ENCODE results near the gene PIMREG. TPM values are rescaled to one million over a fixed set of nuclear protein-coding genes. Genes with fewer than 3 reads are reported as not detected.

PIMREG gene
- total RNA-seq, 3 donors from 2014 or later (not counting 1 experiment from before 2014, with no cell fraction given), result 0.73 to 1.4 (median 0.78) TPM

DNA sequence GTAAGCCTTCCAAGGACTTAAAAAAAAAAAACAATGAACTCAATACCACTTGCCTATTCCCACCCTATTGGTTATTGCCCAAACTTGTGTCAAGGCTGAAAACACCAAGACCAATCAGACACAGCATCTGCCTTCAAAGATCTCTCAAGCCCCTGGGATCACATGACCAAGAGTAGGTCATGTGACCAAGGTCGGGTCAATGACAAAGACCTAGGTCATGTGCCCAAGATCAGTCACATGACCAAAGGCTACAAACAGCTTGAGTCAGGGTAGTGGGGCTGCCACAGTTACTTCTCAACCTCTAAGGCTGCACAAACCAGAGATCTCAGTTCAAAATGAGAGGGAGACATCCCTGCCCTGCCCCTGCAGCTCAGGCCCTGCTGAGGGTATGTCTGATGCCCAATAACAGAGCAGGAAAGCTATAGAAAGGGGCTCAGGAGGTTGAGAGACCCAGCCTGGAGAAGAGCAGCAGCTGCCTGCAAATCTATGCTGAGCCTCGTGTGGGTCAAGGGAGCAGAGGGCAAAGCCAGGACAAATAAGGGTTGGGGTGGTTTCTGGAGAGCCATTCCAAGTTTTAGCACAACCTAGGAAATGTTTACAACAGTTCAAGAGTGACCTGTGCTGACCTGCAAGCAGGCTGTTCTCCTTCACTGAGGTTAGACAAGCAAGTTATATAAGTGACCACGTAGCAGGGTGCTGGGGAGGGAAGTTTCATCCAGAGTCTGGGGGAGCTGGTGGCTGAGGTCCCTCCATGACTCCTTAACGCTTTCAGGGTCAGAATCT is 48.8 kb downstream of the PIMREG start:
- peaks cover 24 to 28% of the 10 kb centered on the region in 2 donors for H3K27me3 Mint-ChIP-seq (ENCODE audit: low read depth in 2 of 2)
- Histone ChIP-seq H3K4me3 (ENCODE audit: low read length) (no peak overlapping the region), H3K27ac (ENCODE audit: low read length) (no peak overlapping the region), H3K9me3 (ENCODE audit: control insufficient read depth, insufficient read depth, low read length) (no peaks in the 10 kb centered on the region), H3K27me3 (ENCODE audit: control insufficient read depth, insufficient read depth, low read length) (peaks cover 5% of the 10 kb centered on the region), H3K36me3 (ENCODE audit: control insufficient read depth, insufficient read depth, low read length) (no peaks in the 10 kb centered on the region), H3K4me1 (ENCODE audit: control insufficient read depth, insufficient read depth, low read length) (peaks cover 8% of the 10 kb centered on the region)
- no peaks in the 10 kb centered on the region for H3K36me3 Mint-ChIP-seq
- DNase-seq (no peak), ATAC-seq (no peak)
- H3K9me3 Mint-ChIP-seq, result no peaks in the 10 kb centered on the region
- no peak overlapping the region for H3K27ac Mint-ChIP-seq
- H3K4me3 Mint-ChIP-seq, result no peak overlapping the region
- TF ChIP-seq, protein P1, sequence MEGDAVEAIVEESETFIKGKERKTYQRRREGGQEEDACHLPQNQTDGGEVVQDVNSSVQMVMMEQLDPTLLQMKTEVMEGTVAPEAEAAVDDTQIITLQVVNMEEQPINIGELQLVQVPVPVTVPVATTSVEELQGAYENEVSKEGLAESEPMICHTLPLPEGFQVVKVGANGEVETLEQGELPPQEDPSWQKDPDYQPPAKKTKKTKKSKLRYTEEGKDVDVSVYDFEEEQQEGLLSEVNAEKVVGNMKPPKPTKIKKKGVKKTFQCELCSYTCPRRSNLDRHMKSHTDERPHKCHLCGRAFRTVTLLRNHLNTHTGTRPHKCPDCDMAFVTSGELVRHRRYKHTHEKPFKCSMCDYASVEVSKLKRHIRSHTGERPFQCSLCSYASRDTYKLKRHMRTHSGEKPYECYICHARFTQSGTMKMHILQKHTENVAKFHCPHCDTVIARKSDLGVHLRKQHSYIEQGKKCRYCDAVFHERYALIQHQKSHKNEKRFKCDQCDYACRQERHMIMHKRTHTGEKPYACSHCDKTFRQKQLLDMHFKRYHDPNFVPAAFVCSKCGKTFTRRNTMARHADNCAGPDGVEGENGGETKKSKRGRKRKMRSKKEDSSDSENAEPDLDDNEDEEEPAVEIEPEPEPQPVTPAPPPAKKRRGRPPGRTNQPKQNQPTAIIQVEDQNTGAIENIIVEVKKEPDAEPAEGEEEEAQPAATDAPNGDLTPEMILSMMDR (IDR thresholded peaks at IDR 0.05), result no peak
- peaks cover 8 to 14% of the 10 kb centered on the region in 2 donors for H3K4me1 Mint-ChIP-seq
- intact Hi-C loops (cut with micrococcal nuclease), result no loop called here
- WGBS (ENCODE audit: insufficient coverage), result 78% methylated on average over 4 of the region's 4 CpGs

DNA sequence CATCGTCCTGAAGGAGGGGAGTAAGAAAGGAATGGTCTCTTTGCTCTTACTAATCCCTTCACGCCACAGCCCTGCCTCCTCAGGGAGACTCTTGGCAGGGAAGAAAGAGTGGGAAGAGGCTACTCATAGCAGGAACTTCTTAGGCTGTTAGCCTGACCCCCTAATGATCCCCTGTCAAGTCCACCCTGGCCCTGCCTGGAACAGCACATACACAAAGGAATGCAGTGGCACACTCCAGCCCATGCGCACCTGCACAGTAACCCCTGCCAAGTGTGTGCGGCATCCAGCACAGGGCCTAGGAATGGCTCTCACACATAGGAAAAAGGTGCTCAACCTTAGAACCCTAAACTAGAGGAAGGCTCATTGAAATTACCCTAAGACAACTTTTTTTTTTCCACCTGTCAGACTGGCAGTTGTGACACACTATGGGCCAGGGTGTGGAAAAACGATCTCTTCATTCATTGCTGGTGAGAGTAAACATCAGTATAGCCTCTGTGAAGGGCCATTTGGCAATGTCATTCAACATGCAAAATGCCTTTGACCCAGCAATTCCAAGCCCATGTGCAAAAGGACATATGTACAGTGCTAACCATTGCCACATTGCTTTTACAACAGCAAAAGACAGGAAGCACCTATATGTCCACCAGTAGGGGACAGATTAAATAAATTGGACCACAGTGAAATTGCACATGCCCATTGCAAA is 50.1 kb downstream of the PIMREG start:
- Mint-ChIP-seq H3K36me3 (no peaks in the 10 kb centered on the region), H3K27me3 (ENCODE audit: low read depth in 2 of 2) (peaks cover 25 to 32% of the 10 kb centered on the region in 2 donors), H3K4me3 (no peak overlapping the region), H3K4me1 (peaks cover 8 to 14% of the 10 kb centered on the region in 2 donors), H3K9me3 (no peaks in the 10 kb centered on the region), H3K27ac (no peak overlapping the region)
- Histone ChIP-seq H3K4me1 (ENCODE audit: control insufficient read depth, insufficient read depth, low read length) (peaks cover 8% of the 10 kb centered on the region), H3K27ac (ENCODE audit: low read length) (no peak overlapping the region), H3K9me3 (ENCODE audit: control insufficient read depth, insufficient read depth, low read length) (no peaks in the 10 kb centered on the region), H3K36me3 (ENCODE audit: control insufficient read depth, insufficient read depth, low read length) (no peaks in the 10 kb centered on the region), H3K4me3 (ENCODE audit: low read length) (no peak overlapping the region), H3K27me3 (ENCODE audit: control insufficient read depth, insufficient read depth, low read length) (peaks cover 5% of the 10 kb centered on the region)
- WGBS (ENCODE audit: insufficient coverage), result 87% methylated on average over 5 of the region's 5 CpGs
- DNase-seq (no peak), ATAC-seq (no peak)
- TF ChIP-seq, protein P1 (IDR thresholded peaks at IDR 0.05), result no peak
- intact Hi-C loops (cut with micrococcal nuclease), result no loop called here

DNA sequence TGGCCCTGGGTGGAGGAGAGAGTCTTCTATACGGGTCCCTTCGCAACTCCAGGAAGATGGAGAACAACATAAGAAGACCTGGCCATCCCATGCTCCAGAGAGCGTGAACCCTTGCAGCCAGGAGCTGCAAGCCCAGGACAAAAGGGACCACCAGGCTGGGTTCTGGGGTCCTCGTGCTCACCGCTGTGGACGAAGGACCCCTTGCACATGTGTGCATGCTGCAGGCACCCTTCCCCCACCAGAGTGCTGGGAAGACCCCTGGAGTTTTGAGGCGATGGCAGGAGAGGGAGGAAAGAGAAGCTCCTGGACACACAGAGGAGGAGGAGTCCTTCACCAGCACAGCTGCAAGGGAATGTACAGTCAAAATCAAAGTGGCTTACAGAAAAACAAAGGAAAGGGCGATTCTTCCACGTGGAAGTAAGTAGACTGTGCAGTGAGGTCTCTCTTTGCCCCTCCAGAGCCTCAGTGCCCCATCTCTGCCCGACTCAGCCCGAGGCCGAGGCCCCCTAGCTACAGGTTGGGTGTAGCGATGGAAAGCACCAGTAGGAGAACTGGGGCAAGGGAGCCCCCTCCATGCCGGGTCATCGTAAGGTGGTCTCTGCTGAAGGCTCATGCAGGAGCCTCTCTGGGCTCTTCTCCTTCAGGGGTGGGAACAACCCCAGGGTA is 51.3 kb downstream of the PIMREG start:
- H3K4me1 Mint-ChIP-seq, result peaks cover 8 to 14% of the 10 kb centered on the region in 2 donors
- no peak for DNase-seq
- ATAC-seq, result no peak
- H3K36me3 ChIP-seq (ENCODE audit: control insufficient read depth, insufficient read depth, low read length), result no peaks in the 10 kb centered on the region
- no peak overlapping the region for H3K4me3 ChIP-seq (ENCODE audit: low read length)
- intact Hi-C loops (cut with micrococcal nuclease), result no loop called here
- H3K27me3 Mint-ChIP-seq (ENCODE audit: low read depth in 2 of 2), result peaks cover 25 to 32% of the 10 kb centered on the region in 2 donors
- no peaks in the 10 kb centered on the region for H3K36me3 Mint-ChIP-seq
- H3K27ac Mint-ChIP-seq, result no peak overlapping the region
- TF ChIP-seq, protein P1 (IDR thresholded peaks at IDR 0.05), result no peak
- H3K27me3 ChIP-seq (ENCODE audit: control insufficient read depth, insufficient read depth, low read length), result peaks cover 5% of the 10 kb centered on the region
- no peaks in the 10 kb centered on the region for H3K9me3 Mint-ChIP-seq
- H3K4me1 ChIP-seq (ENCODE audit: control insufficient read depth, insufficient read depth, low read length), result peaks cover 8% of the 10 kb centered on the region
- no peaks in the 10 kb centered on the region for H3K9me3 ChIP-seq (ENCODE audit: control insufficient read depth, insufficient read depth, low read length)
- H3K27ac ChIP-seq (ENCODE audit: low read length), result no peak overlapping the region
- H3K4me3 Mint-ChIP-seq, result no peak overlapping the region
- WGBS (ENCODE audit: insufficient coverage), result 53% methylated on average over 15 of the region's 15 CpGs
